Activated B cell treated with CpG ODN at 0.5 μM for 24 hours (primary cell): Measurements from ENCODE around the gene CYB561D2. TPM values are rescaled to one million over a fixed set of nuclear protein-coding genes. Genes with fewer than 3 reads are reported as not detected.

Experiments
- total RNA-seq: library from RNA; stranded (reverse); gene quantifications from 2 replicates; pipeline ENCODE4 v1.2.3, GENCODE V29; 2022

The CYB561D2 gene
- total RNA-seq, 1 donor from 2014 or later = 26.0 TPM

Other genes starting within 250 kb of the CYB561D2 start
- gene SEMA3F, start 195.5 kb upstream of the CYB561D2 start, total RNA-seq = 0.34 TPM in 1 of 2 replicates, not detected in the other
- gene GNAT1, start 159.3 kb upstream of the CYB561D2 start, total RNA-seq = not detected in 2 replicates
- not detected in 2 replicates for gene SLC38A3, start 145.6 kb upstream of the CYB561D2 start, total RNA-seq
- 281 and 295 TPM in 2 replicates for gene GNAI2, start 114.7 kb upstream of the CYB561D2 start, total RNA-seq
- gene SEMA3B, start 81.7 kb upstream of the CYB561D2 start, total RNA-seq = 0.15 TPM in 1 of 2 replicates, not detected in the other
- not detected in 2 replicates for gene LSMEM2, start 71.8 kb upstream of the CYB561D2 start, total RNA-seq
- 92.2 and 105 TPM in 2 replicates for gene IFRD2, start 58.4 kb upstream of the CYB561D2 start, total RNA-seq
- 2.0 and 2.5 TPM in 2 replicates for gene HYAL3, start 51.5 kb upstream of the CYB561D2 start, total RNA-seq
- 23.9 and 24.8 TPM in 2 replicates for gene NAA80, start 51.5 kb upstream of the CYB561D2 start, total RNA-seq
- gene HYAL1, start 47.3 kb upstream of the CYB561D2 start, total RNA-seq = 0.47 and 0.73 TPM in 2 replicates
- 4.2 and 4.4 TPM in 2 replicates for gene HYAL2, start 28.1 kb upstream of the CYB561D2 start, total RNA-seq
- gene TUSC2, start 22.6 kb upstream of the CYB561D2 start, total RNA-seq = 32.2 and 33.4 TPM in 2 replicates
- 34.0 and 38.0 TPM in 2 replicates for gene RASSF1, start 10.0 kb upstream of the CYB561D2 start, total RNA-seq
- gene ZMYND10, start 5.1 kb upstream of the CYB561D2 start, total RNA-seq = 0.61 and 0.64 TPM in 2 replicates
- gene NPRL2, start 87 bp upstream of the CYB561D2 start, total RNA-seq = 23.6 and 26.4 TPM in 2 replicates
- 18.7 and 19.6 TPM in 2 replicates for gene TMEM115, start 8.7 kb downstream of the CYB561D2 start, total RNA-seq
- 0.34 and 0.53 TPM in 2 replicates for gene CACNA2D2, start 152.8 kb downstream of the CYB561D2 start, total RNA-seq
- 4.5 and 5.9 TPM in 2 replicates for gene C3orf18, start 216.9 kb downstream of the CYB561D2 start, total RNA-seq
- 23.5 and 26.9 TPM in 2 replicates for gene HEMK1, start 218.7 kb downstream of the CYB561D2 start, total RNA-seq